H9 (cell line): ENCODE data around the gene SPOCK3. TPM values are rescaled to one million over a fixed set of nuclear protein-coding genes. Genes with fewer than 3 reads are reported as not detected.

Source experiments
- DNase-seq: peaks from one replicate; pipeline ENCODE4 v3.0.0-alpha.2; 2017
- H2AFZ ChIP-seq: one replicate; pipeline ENCODE4 v1.6.1; 2013; ENCODE audit warnings: mild to moderate bottlenecking, low read length, control low read depth, moderate library complexity
- H2AK5ac ChIP-seq: 2 replicates; pipeline ENCODE4 v1.6.1; 2013; ENCODE audit warnings: low read length, control low read depth, mixed read lengths; ENCODE audit not compliant: insufficient read length
- H2BK120ac ChIP-seq: one replicate; pipeline ENCODE4 v1.6.1; 2013; ENCODE audit warnings: low read depth, mild to moderate bottlenecking, low read length, control low read depth, inconsistent platforms; ENCODE audit not compliant: poor library complexity, severe bottlenecking
- H2BK12ac ChIP-seq: 2 replicates; pipeline ENCODE4 v1.6.1; 2013; ENCODE audit warnings: low read length, control low read depth, mixed read lengths, low read depth; ENCODE audit not compliant: insufficient read length
- H2BK15ac ChIP-seq: 2 replicates; pipeline ENCODE4 v1.6.1; 2013; ENCODE audit warnings: low read depth, low read length, control low read depth
- H2BK20ac ChIP-seq: one replicate; pipeline ENCODE4 v1.6.1; 2013; ENCODE audit warnings: low read depth, mild to moderate bottlenecking, low read length, control low read depth, inconsistent platforms; ENCODE audit not compliant: poor library complexity, severe bottlenecking
- H2BK5ac ChIP-seq: 2 replicates; pipeline ENCODE4 v1.6.1; 2013; ENCODE audit warnings: low read length, control low read depth, mixed read lengths; ENCODE audit not compliant: insufficient read length
- H3K14ac ChIP-seq: 2 replicates; pipeline ENCODE4 v1.6.1; 2013; ENCODE audit warnings: low read length, control low read depth; ENCODE audit not compliant: insufficient read depth
- H3K18ac ChIP-seq: 2 replicates; pipeline ENCODE4 v1.6.1; 2013; ENCODE audit warnings: low read depth, mild to moderate bottlenecking, mixed read lengths, low read length, control low read depth; ENCODE audit not compliant: insufficient read length
- H3K23ac ChIP-seq: 2 replicates; pipeline ENCODE4 v1.6.1; 2013; ENCODE audit warnings: low read length, control low read depth, mixed read lengths, low read depth; ENCODE audit not compliant: insufficient read length
- H3K23me2 ChIP-seq: 2 replicates; pipeline ENCODE4 v1.6.1; 2013; ENCODE audit warnings: low read depth, mild to moderate bottlenecking, mixed read lengths, low read length, control low read depth; ENCODE audit not compliant: insufficient read length, poor library complexity, severe bottlenecking
- H3K27ac ChIP-seq: 2 replicates; pipeline ENCODE4 v1.5.1; 2013; ENCODE audit warnings: low read length, control low read depth, mixed read lengths, low read depth; ENCODE audit not compliant: insufficient read length
- H3K27me3 ChIP-seq: 2 replicates; pipeline ENCODE4 v1.6.1; 2013; ENCODE audit warnings: low read length, control low read depth, inconsistent platforms; ENCODE audit not compliant: insufficient read depth
- H3K4ac ChIP-seq: 2 replicates; pipeline ENCODE4 v1.6.1; 2013; ENCODE audit warnings: low read depth, mild to moderate bottlenecking, control low read depth, inconsistent platforms, low read length, moderate library complexity
- H3K4me1 ChIP-seq: 2 replicates; pipeline ENCODE4 v1.6.1; 2013; ENCODE audit warnings: low read length, control low read depth, inconsistent platforms; ENCODE audit not compliant: insufficient read depth
- H3K4me2 ChIP-seq: 2 replicates; pipeline ENCODE4 v1.6.1; 2013; ENCODE audit warnings: low read length, control low read depth, mixed read lengths; ENCODE audit not compliant: insufficient read length, insufficient read depth
- H3K56ac ChIP-seq: 2 replicates; pipeline ENCODE4 v1.6.1; 2013; ENCODE audit warnings: low read depth, mild to moderate bottlenecking, mixed read lengths, low read length, control low read depth; ENCODE audit not compliant: insufficient read length
- H3K79me1 ChIP-seq: 2 replicates; pipeline ENCODE4 v1.6.1; 2013; ENCODE audit warnings: low read depth, mild to moderate bottlenecking, moderate library complexity, low read length, control low read depth, inconsistent platforms; ENCODE audit not compliant: insufficient read depth, poor library complexity, severe bottlenecking
- H3K79me2 ChIP-seq: 2 replicates; pipeline ENCODE4 v1.6.1; 2013; ENCODE audit warnings: low read length, control low read depth, inconsistent platforms; ENCODE audit not compliant: insufficient read depth
- H3K9ac ChIP-seq: 2 replicates; pipeline ENCODE4 v1.6.1; 2013; ENCODE audit warnings: low read length, control low read depth, mixed read lengths; ENCODE audit not compliant: insufficient read length; ENCODE audit errors: extremely low read depth
- H3K9me3 ChIP-seq: one replicate; pipeline ENCODE4 v1.6.1; 2013; ENCODE audit warnings: low read depth, low read length, inconsistent platforms; ENCODE audit not compliant: control insufficient read depth
- H3T11ph ChIP-seq: one replicate; pipeline ENCODE4 v1.6.1; 2013; ENCODE audit warnings: mild to moderate bottlenecking, low read length, control low read depth, inconsistent platforms
- H4K20me1 ChIP-seq: one replicate; pipeline ENCODE4 v1.6.1; 2013; ENCODE audit not compliant: control insufficient read depth, insufficient read length, insufficient read depth
- H4K5ac ChIP-seq: 2 replicates; pipeline ENCODE4 v1.6.1; 2013; ENCODE audit warnings: low read depth, mild to moderate bottlenecking, mixed read lengths, low read length, control low read depth; ENCODE audit not compliant: insufficient read length
- H4K8ac ChIP-seq: replicated peaks from 2 replicates; pipeline ENCODE4 v1.6.1; 2013; ENCODE audit warnings: low read length, control low read depth, mixed read lengths, low read depth; ENCODE audit not compliant: insufficient read length
- H4K91ac ChIP-seq: 2 replicates; pipeline ENCODE4 v1.6.1; 2013; ENCODE audit warnings: low read depth, mild to moderate bottlenecking, moderate library complexity, mixed read lengths, low read length, control low read depth; ENCODE audit not compliant: insufficient read length
- H3K27ac Mint-ChIP-seq, 3 experiments: 2 replicates in 2 of 3; 3 replicates in 1 of 3; pipeline ENCODE4 v1.8.0; 2020 to 2021; ENCODE audit warnings: mixed read lengths in 3 of 3, mild to moderate bottlenecking in 1 of 3, moderate library complexity in 1 of 3
- H3K27me3 Mint-ChIP-seq: 2 replicates; pipeline ENCODE4 v1.8.0; 2021; ENCODE audit warnings: low read depth, mild to moderate bottlenecking, moderate library complexity, mixed read lengths
- H3K36me3 Mint-ChIP-seq, 3 experiments: 2 replicates in 2 of 3; 3 replicates in 1 of 3; pipeline ENCODE4 v1.8.0; 2020 to 2021; ENCODE audit warnings: low read depth in 3 of 3, mixed read lengths in 3 of 3; ENCODE audit not compliant: insufficient read depth in 1 of 3
- H3K4me1 Mint-ChIP-seq, 2 experiments: 2 replicates each; pipeline ENCODE4 v1.8.0; 2020; ENCODE audit warnings: mixed read lengths in 2 of 2
- H3K4me3 Mint-ChIP-seq, 2 experiments: 2 replicates in 1 of 2; 3 replicates in 1 of 2; pipeline ENCODE4 v1.8.0; 2020 to 2021; ENCODE audit warnings: mild to moderate bottlenecking in 2 of 2, mixed read lengths in 2 of 2, moderate library complexity in 1 of 2
- H3K9me3 Mint-ChIP-seq, 2 experiments: 2 replicates in 1 of 2; 3 replicates in 1 of 2; pipeline ENCODE4 v1.8.0; 2020; ENCODE audit warnings: mild to moderate bottlenecking in 2 of 2, mixed read lengths in 2 of 2, moderate library complexity in 1 of 2
- WGBS: extraction: QIAGEN DNeasy Blood & Tissue Kit; methylation state at CpG from one replicate; pipeline ENCODE4 v1.1.7; 2013; ENCODE audit warnings: missing lambda C conversion rate, low lambda C conversion rate, mixed read lengths; ENCODE audit not compliant: insufficient read length; ENCODE audit errors: extremely low coverage; 5-methylcytosine and 5-hydroxymethylcytosine counted together
- total RNA-seq: library from RNA; stranded (reverse); gene quantifications from 2 replicates; pipeline ENCODE4 v1.2.1, GENCODE V29; 2021
- TF ChIP-seq, protein P1 (sequence below): fragments of 200-600 bp; sonication (generic); conservative IDR thresholded peaks from 3 replicates; pipeline ENCODE4 v1.8.0; 2021; ENCODE audit warnings: antibody characterized with exemption, mild to moderate bottlenecking

The SPOCK3 gene
- total RNA-seq, 1 experiment from 2014 or later, result 0.28 TPM

DNA sequence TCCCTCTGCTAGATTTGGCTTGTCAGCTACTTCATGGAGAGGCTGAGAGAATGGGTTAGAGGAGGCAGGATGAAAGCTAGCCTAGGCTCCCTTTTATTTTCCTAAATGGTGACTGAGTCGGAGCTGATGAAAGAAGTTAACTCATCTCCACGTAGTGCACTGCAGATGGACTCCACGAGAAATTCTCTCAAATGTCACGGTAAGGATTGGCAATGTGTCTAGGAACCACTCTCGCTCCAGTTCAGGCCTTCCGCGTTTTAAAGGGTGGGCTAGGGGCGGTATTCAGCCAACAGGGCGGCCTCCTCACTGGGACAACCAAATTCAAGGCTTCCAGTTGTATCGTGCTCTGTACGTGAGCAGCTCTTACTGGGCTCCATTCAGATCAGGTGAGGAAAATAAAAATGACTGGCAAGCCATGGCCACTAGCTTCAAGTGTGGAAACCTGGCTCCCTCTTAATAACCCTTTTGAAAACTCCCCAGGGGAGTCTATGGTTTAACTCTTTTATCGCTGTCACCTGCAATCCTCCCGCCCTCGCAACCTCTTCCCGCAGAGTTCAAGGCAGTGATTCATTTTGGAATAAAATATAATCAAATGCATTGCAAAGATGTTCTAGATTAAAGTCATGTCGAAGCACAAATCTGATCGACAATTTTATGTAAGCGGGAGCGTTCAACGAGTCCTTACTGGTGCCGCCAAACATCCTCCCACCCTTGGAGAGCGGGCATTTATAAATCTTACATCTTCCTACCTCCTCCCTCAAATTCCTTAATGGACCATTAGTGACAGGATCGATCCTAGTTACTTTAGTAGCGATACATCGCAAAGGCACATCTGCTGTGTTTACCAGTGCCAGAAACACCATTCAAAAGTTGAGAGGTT lies 1.2 kb downstream of the SPOCK3 start:
- Histone ChIP-seq H4K20me1 (no peaks in the 10 kb centered on the region), H2AK5ac (no peak overlapping the region), H3K27ac (no peak overlapping the region), H3K4ac (no peak overlapping the region), H3K56ac (no peak overlapping the region), H4K91ac (no peak overlapping the region), H3K27me3 (peaks cover 3% of the 10 kb centered on the region; the same call in 1 of the 2 replicates), H3K23ac (no peak overlapping the region), H2BK15ac (no peak overlapping the region), H3K79me2 (no peaks in the 10 kb centered on the region), H2AFZ (peak overlapping the region; percentile 82), H2BK120ac (no peak overlapping the region), H4K5ac (no peak overlapping the region), H2BK20ac (no peak overlapping the region), H2BK5ac (no peak overlapping the region), H3K14ac (no peak overlapping the region), H4K8ac (no peak overlapping the region), H3T11ph (no peak overlapping the region), H3K9ac (no peak overlapping the region), H3K23me2 (peaks cover 21% of the 10 kb centered on the region), H3K9me3 (no peaks in the 10 kb centered on the region), H2BK12ac (no peak overlapping the region), H3K4me2 (peak overlapping the region; percentile 97), H3K79me1 (no peaks in the 10 kb centered on the region), H3K4me1 (no peaks in the 10 kb centered on the region), H3K18ac (no peak overlapping the region)
- DNase-seq, result peak; percentile 31
- Mint-ChIP-seq H3K9me3 (no peaks in the 10 kb centered on the region; a peak in 1 of 5 replicates), H3K27me3 (peaks cover 58% of the 10 kb centered on the region), H3K27ac (no peak overlapping the region), H3K36me3 (no peaks in the 10 kb centered on the region), H3K4me1 (peaks cover 15% of the 10 kb centered on the region in 2 experiments), H3K4me3 (peak overlapping the region; percentile 89 to 98)
- TF ChIP-seq, protein P1, sequence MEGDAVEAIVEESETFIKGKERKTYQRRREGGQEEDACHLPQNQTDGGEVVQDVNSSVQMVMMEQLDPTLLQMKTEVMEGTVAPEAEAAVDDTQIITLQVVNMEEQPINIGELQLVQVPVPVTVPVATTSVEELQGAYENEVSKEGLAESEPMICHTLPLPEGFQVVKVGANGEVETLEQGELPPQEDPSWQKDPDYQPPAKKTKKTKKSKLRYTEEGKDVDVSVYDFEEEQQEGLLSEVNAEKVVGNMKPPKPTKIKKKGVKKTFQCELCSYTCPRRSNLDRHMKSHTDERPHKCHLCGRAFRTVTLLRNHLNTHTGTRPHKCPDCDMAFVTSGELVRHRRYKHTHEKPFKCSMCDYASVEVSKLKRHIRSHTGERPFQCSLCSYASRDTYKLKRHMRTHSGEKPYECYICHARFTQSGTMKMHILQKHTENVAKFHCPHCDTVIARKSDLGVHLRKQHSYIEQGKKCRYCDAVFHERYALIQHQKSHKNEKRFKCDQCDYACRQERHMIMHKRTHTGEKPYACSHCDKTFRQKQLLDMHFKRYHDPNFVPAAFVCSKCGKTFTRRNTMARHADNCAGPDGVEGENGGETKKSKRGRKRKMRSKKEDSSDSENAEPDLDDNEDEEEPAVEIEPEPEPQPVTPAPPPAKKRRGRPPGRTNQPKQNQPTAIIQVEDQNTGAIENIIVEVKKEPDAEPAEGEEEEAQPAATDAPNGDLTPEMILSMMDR, result no peak
- WGBS, result no CpG with 5 or more reads among the region's 25 CpGs
